ENCODE measurements around the gene KDM1B.

DNA sequence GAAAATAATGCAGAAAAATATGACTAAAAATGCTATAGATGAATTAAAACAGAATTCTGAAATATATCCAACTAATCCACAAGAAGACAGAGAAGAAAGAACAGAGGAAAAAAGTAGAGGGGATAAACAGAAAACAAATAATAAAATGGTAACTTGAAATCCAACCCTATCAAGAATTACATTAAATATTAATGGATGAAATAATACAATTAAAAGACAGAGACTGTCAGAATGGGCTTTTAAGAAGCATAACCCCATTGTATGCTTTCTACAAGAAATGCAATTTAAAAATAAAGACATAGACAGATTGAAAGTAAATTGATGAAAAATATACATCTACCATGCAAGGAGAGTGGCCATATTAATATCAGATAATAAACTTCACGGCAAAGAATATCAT, 48.2 kb upstream of the KDM1B start:
- TF ChIP-seq GABPA (IDR thresholded peaks at IDR 0.05; ENCODE audit: low read depth) (no peak), MXI1 (IDR thresholded peaks at IDR 0.05; ENCODE audit: low read depth, low read length) (no peak), CTCF (IDR thresholded peaks at IDR 0.05) (no peak), TAF1 (IDR thresholded peaks at IDR 0.05; ENCODE audit: borderline replicate concordance, low read depth, low read length) (no peak)
- TF ChIP-seq, protein P1, sequence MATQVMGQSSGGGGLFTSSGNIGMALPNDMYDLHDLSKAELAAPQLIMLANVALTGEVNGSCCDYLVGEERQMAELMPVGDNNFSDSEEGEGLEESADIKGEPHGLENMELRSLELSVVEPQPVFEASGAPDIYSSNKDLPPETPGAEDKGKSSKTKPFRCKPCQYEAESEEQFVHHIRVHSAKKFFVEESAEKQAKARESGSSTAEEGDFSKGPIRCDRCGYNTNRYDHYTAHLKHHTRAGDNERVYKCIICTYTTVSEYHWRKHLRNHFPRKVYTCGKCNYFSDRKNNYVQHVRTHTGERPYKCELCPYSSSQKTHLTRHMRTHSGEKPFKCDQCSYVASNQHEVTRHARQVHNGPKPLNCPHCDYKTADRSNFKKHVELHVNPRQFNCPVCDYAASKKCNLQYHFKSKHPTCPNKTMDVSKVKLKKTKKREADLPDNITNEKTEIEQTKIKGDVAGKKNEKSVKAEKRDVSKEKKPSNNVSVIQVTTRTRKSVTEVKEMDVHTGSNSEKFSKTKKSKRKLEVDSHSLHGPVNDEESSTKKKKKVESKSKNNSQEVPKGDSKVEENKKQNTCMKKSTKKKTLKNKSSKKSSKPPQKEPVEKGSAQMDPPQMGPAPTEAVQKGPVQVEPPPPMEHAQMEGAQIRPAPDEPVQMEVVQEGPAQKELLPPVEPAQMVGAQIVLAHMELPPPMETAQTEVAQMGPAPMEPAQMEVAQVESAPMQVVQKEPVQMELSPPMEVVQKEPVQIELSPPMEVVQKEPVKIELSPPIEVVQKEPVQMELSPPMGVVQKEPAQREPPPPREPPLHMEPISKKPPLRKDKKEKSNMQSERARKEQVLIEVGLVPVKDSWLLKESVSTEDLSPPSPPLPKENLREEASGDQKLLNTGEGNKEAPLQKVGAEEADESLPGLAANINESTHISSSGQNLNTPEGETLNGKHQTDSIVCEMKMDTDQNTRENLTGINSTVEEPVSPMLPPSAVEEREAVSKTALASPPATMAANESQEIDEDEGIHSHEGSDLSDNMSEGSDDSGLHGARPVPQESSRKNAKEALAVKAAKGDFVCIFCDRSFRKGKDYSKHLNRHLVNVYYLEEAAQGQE (IDR thresholded peaks at IDR 0.05; ENCODE audit: low read depth, low read length): no peak

Data from SK-N-SH (cell line).